GM23248 (cell line): ENCODE data around the gene GRAMD1B.

Experiments
- EZH2 ChIP-seq: fragments of 200-600 bp; sonication (generic); IDR thresholded peaks from 2 replicates; pipeline ENCODE4 v1.6.1; 2018; ENCODE audit warnings: antibody characterized with exemption, mild to moderate bottlenecking; ENCODE audit not compliant: insufficient read depth, poor library complexity, severe bottlenecking
- EZH2phosphoT487 ChIP-seq: fragments of 200-600 bp; sonication (generic); IDR thresholded peaks from 2 replicates; pipeline ENCODE4 v1.6.1; 2018; ENCODE audit warnings: antibody characterized with exemption, moderate library complexity, mild to moderate bottlenecking, low read depth; ENCODE audit not compliant: insufficient read depth

DNA sequence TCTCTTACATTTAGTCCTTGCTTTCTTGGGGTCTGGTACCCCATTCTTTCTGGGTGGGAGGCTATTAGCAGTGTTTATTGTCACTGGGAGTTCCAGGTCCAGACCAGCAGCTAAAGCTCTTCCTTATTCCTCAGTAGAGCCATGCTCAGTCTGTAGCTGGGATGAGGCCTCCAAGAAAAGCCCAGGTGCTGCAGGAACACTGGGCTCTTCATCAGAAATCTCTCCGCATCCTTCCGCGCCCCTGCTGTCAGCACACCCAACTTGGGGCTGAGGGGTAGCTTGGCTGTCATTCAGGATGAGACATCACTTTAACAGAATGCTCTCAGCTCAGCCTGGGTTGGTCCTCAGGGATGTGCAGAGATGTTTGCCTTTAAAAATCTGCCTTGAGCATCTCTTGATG lies 97.5 kb downstream of the GRAMD1B start:
- TF ChIP-seq EZH2phosphoT487, result no peak
- no peak for TF ChIP-seq EZH2
